ENCODE measurements around the gene CPOX.
"Not testable (repeated sequence)": the region's sequence is repeated elsewhere in the genome, so short reads cannot be mapped to it uniquely, and the experiment has no call there.

CPOX gene

GRCh38 chr3:98568402-98568801 lies 25.0 kb downstream of the CPOX start:
- in situ Hi-C loops (cut with MboI; ENCODE audit: low pct_unique_long_range_greater_than_20kb, low sequenced_read_pairs) = no loop called here

GRCh38 chr3:98567666-98568270 lies 25.6 kb downstream of the CPOX start:
- no peak for DNase-seq
- in situ Hi-C loops (cut with MboI; ENCODE audit: low pct_unique_long_range_greater_than_20kb, low sequenced_read_pairs) = no loop called here

More at GRCh38 chr3:98568402-98568801, 25.0 kb downstream of the CPOX start:
- no peak for DNase-seq

- DNase-seq = peak; percentile 45
- in situ Hi-C loops (cut with MboI; ENCODE audit: low pct_unique_long_range_greater_than_20kb, low sequenced_read_pairs) = no loop called here
Observed at GRCh38 chr3:98565843-98566242, 27.6 kb downstream of the CPOX start.

- in situ Hi-C loops (cut with MboI; ENCODE audit: low pct_unique_long_range_greater_than_20kb, low sequenced_read_pairs) = no loop called here
- no peak for DNase-seq
Observed at GRCh38 chr3:98565237-98565643, 28.2 kb downstream of the CPOX start.

- in situ Hi-C loops (cut with MboI; ENCODE audit: low pct_unique_long_range_greater_than_20kb, low sequenced_read_pairs) = no loop called here
- DNase-seq = no peak
Observed at GRCh38 chr3:98564282-98565005, 29.0 kb downstream of the CPOX start.

GRCh38 chr3:98563661-98564281 lies 29.6 kb downstream of the CPOX start:
- in situ Hi-C loops (cut with MboI; ENCODE audit: low pct_unique_long_range_greater_than_20kb, low sequenced_read_pairs) = no loop called here
- no peak for DNase-seq

GRCh38 chr3:98561727-98562521 lies 31.5 kb downstream of the CPOX start:
- DNase-seq = no peak
- in situ Hi-C loops (cut with MboI; ENCODE audit: low pct_unique_long_range_greater_than_20kb, low sequenced_read_pairs) = no loop called here

- in situ Hi-C loops (cut with MboI; ENCODE audit: low pct_unique_long_range_greater_than_20kb, low sequenced_read_pairs) = no loop called here
- no peak for DNase-seq
Observed at GRCh38 chr3:98560911-98561310, 32.5 kb downstream of the CPOX start.

GRCh38 chr3:98559769-98560168 lies 33.6 kb downstream of the CPOX start:
- in situ Hi-C loops (cut with MboI; ENCODE audit: low pct_unique_long_range_greater_than_20kb, low sequenced_read_pairs); DNase-seq: not testable (repeated sequence)

- in situ Hi-C loops (cut with MboI; ENCODE audit: low pct_unique_long_range_greater_than_20kb, low sequenced_read_pairs) = no loop called here
- no peak for DNase-seq
Observed at GRCh38 chr3:98558100-98558827, 35.1 kb downstream of the CPOX start.

- in situ Hi-C loops (cut with MboI; ENCODE audit: low pct_unique_long_range_greater_than_20kb, low sequenced_read_pairs) = no loop called here
- no peak for DNase-seq
Observed at GRCh38 chr3:98557324-98558010, 35.9 kb downstream of the CPOX start.

- in situ Hi-C loops (cut with MboI; ENCODE audit: low pct_unique_long_range_greater_than_20kb, low sequenced_read_pairs) = no loop called here
- DNase-seq = peak; percentile 94
Observed at GRCh38 chr3:98556164-98557130, 37.0 kb downstream of the CPOX start.

- in situ Hi-C loops (cut with MboI; ENCODE audit: low pct_unique_long_range_greater_than_20kb, low sequenced_read_pairs) = no loop called here
- DNase-seq = no peak
Observed at GRCh38 chr3:98555025-98555379, 38.4 kb downstream of the CPOX start.

GRCh38 chr3:98554580-98554979 lies 38.8 kb downstream of the CPOX start:
- no peak for DNase-seq
- in situ Hi-C loops (cut with MboI; ENCODE audit: low pct_unique_long_range_greater_than_20kb, low sequenced_read_pairs) = no loop called here

- DNase-seq = peak; percentile 87
- in situ Hi-C loops (cut with MboI; ENCODE audit: low pct_unique_long_range_greater_than_20kb, low sequenced_read_pairs) = no loop called here
Observed at GRCh38 chr3:98553753-98554152, 39.7 kb downstream of the CPOX start.

GRCh38 chr3:98553021-98553563 lies 40.3 kb downstream of the CPOX start:
- in situ Hi-C loops (cut with MboI; ENCODE audit: low pct_unique_long_range_greater_than_20kb, low sequenced_read_pairs) = no loop called here
- no peak for DNase-seq
